Tibial nerve (tissue), 4 donors: ENCODE data around the gene LCE1F.

Experiments used
- CTCF ChIP-seq, 5 experiments: fragments of 200-600 bp in 3 of 5; fragments of 450-650 bp in 2 of 5; sonication (generic) in 3 of 5; IDR thresholded peaks; one replicate each; pipeline ENCODE4 v1.5.1; 2016 to 2019; ENCODE audit warnings: antibody characterized with exemption in 5 of 5, mild to moderate bottlenecking in 3 of 5, moderate library complexity in 2 of 5
- EP300 ChIP-seq, 2 donors: sonication (generic); formaldehyde crosslinking; IDR thresholded peaks; one replicate each; pipeline ENCODE4 v1.6.1; 2017; ENCODE audit warnings: antibody characterized with exemption in 2 of 2, mild to moderate bottlenecking in 1 of 2
- POLR2A ChIP-seq, 2 donors: fragments of 450-650 bp; IDR thresholded peaks; one replicate each; pipeline ENCODE4 v1.6.1; 2017; ENCODE audit warnings: antibody characterized with exemption in 2 of 2, mild to moderate bottlenecking in 2 of 2, moderate library complexity in 2 of 2

GRCh38 chr1:152737997-152738396, 36.9 kb upstream of the LCE1F start:
- no peak for TF ChIP-seq CTCF (IDR thresholded peaks at IDR 0.05)
- no peak for TF ChIP-seq POLR2A (IDR thresholded peaks at IDR 0.05)
- no peak for TF ChIP-seq EP300 (IDR thresholded peaks at IDR 0.05)
